Neural cell (in vitro differentiated cells): ENCODE results near the gene ALX4. TPM values are rescaled to one million over a fixed set of nuclear protein-coding genes. Genes with fewer than 3 reads are reported as not detected.

ENCODE experiments used
- H2AFZ ChIP-seq: fragments of 200-600, 300-800 bp; sonication (generic), shearing (Covaris generic); 2 replicates; pipeline ENCODE4 v1.6.0; 2014; ENCODE audit warnings: low read depth, mild to moderate bottlenecking, antibody characterized with exemption, low read length, moderate library complexity
- H3F3A ChIP-seq: fragments of 200-600 bp; shearing (Covaris generic); 2 replicates; pipeline ENCODE4 v1.6.1; 2016; ENCODE audit warnings: mild to moderate bottlenecking, moderate library complexity, mixed read lengths, antibody characterized with exemption, low read length; ENCODE audit not compliant: insufficient read depth, poor library complexity, severe bottlenecking
- H3K27ac ChIP-seq: fragments of 200-600, 300-800 bp; sonication (generic), shearing (Covaris generic); 2 replicates; pipeline ENCODE4 v1.5.1; 2014; ENCODE audit warnings: mild to moderate bottlenecking, low read length, moderate library complexity
- H3K27me3 ChIP-seq: fragments of 300-800, 200-600 bp; sonication (generic), shearing (Covaris generic); 2 replicates; pipeline ENCODE4 v1.6.0; 2014; ENCODE audit warnings: mild to moderate bottlenecking, low read depth, low read length, moderate library complexity; ENCODE audit not compliant: insufficient read depth
- H3K36me3 ChIP-seq: fragments of 300-800, 200-600 bp; sonication (generic), shearing (Covaris generic); 2 replicates; pipeline ENCODE4 v1.5.1; 2014; ENCODE audit warnings: mild to moderate bottlenecking, antibody characterized with exemption, low read length, moderate library complexity; ENCODE audit not compliant: insufficient read depth
- H3K4me2 ChIP-seq: fragments of 300-800, 200-600 bp; sonication (generic), shearing (Covaris generic); 2 replicates; pipeline ENCODE4 v1.6.0; 2014; ENCODE audit warnings: mild to moderate bottlenecking, low read length
- H3K4me3 ChIP-seq: fragments of 300-800, 200-600 bp; sonication (generic), shearing (Covaris generic); 2 replicates; pipeline ENCODE4 v1.5.1; 2014; ENCODE audit warnings: mild to moderate bottlenecking, low read length, moderate library complexity
- H3K79me2 ChIP-seq: fragments of 200-600 bp; shearing (Covaris generic); replicated peaks from 2 replicates; pipeline ENCODE4 v1.6.0; 2014; ENCODE audit warnings: mild to moderate bottlenecking, low read length, moderate library complexity; ENCODE audit not compliant: insufficient read depth
- H3K9ac ChIP-seq: fragments of 300-800, 200-600 bp; sonication (generic), shearing (Covaris generic); 2 replicates; pipeline ENCODE4 v1.6.1; 2016; ENCODE audit warnings: mild to moderate bottlenecking, low read length, mixed read lengths
- H3K9me2 ChIP-seq: fragments of 200-600 bp; shearing (Covaris generic); 2 replicates; pipeline ENCODE4 v1.6.1; 2016; ENCODE audit warnings: mild to moderate bottlenecking, low read length, mixed read lengths; ENCODE audit not compliant: insufficient read depth
- H3K9me3 ChIP-seq: fragments of 200-600, 300-800 bp; sonication (generic), shearing (Covaris generic); 2 replicates; pipeline ENCODE4 v1.6.1; 2016; ENCODE audit warnings: mild to moderate bottlenecking, mixed run types, low read length, moderate library complexity, mixed read lengths
- H4K20me1 ChIP-seq: fragments of 200-600 bp; shearing (Covaris generic); 2 replicates; pipeline ENCODE4 v1.6.1; 2016; ENCODE audit warnings: mild to moderate bottlenecking, mixed run types; ENCODE audit not compliant: insufficient read depth
- EP300 ChIP-seq: fragments of 450-650 bp; conservative IDR thresholded peaks from 2 replicates; pipeline ENCODE4 v1.6.1; 2014; ENCODE audit warnings: antibody characterized with exemption, mild to moderate bottlenecking, moderate library complexity; ENCODE audit not compliant: poor library complexity, severe bottlenecking
- EZH2 ChIP-seq: fragments of 200-600, 300-800 bp; shearing (Covaris generic), sonication (generic); IDR thresholded peaks from 2 replicates; pipeline ENCODE4 v1.6.1; 2014; ENCODE audit warnings: antibody characterized with exemption, low read length, borderline replicate concordance, mild to moderate bottlenecking; ENCODE audit not compliant: insufficient read depth, poor library complexity, severe bottlenecking
- MXI1 ChIP-seq: fragments of 450-650 bp; conservative IDR thresholded peaks from 2 replicates; pipeline ENCODE4 v1.6.1; 2014; ENCODE audit warnings: antibody characterized with exemption, mild to moderate bottlenecking; ENCODE audit not compliant: poor library complexity, severe bottlenecking
- POLR2AphosphoS5 ChIP-seq: IDR thresholded peaks from 2 replicates; pipeline ENCODE4 v1.6.1; 2012
- RAD21 ChIP-seq: fragments of 450-650 bp; conservative IDR thresholded peaks from 2 replicates; pipeline ENCODE4 v1.6.1; 2014; ENCODE audit warnings: antibody characterized with exemption, mild to moderate bottlenecking, moderate library complexity
- SMC3 ChIP-seq: fragments of 450-650 bp; conservative IDR thresholded peaks from 2 replicates; pipeline ENCODE4 v1.6.1; 2014; ENCODE audit warnings: antibody characterized with exemption, mild to moderate bottlenecking, moderate library complexity; ENCODE audit not compliant: poor library complexity
- TAF1 ChIP-seq: IDR thresholded peaks from 2 replicates; pipeline ENCODE4 v1.6.1; 2012; ENCODE audit warnings: low read depth
- polyA plus RNA-seq: library from polyadenylated mRNA; depleted of rRNA; stranded (reverse); fragments of >200 nt; gene quantifications from 2 replicates; pipeline ENCODE4 v1.2.3, GENCODE V29; 2014
- TF ChIP-seq, protein P1 (sequence below): IDR thresholded peaks from 2 replicates; pipeline ENCODE4 v1.6.1; 2012; ENCODE audit warnings: borderline replicate concordance
- TF ChIP-seq, protein P2 (sequence below): fragments of 450-650 bp; IDR thresholded peaks from 2 replicates; pipeline ENCODE4 v1.5.1; 2014; ENCODE audit warnings: antibody characterized with exemption, mild to moderate bottlenecking, moderate library complexity; ENCODE audit not compliant: poor library complexity, severe bottlenecking

ALX4 gene
- polyA plus RNA-seq, 1 donor from 2014 or later: not detected

DNA sequence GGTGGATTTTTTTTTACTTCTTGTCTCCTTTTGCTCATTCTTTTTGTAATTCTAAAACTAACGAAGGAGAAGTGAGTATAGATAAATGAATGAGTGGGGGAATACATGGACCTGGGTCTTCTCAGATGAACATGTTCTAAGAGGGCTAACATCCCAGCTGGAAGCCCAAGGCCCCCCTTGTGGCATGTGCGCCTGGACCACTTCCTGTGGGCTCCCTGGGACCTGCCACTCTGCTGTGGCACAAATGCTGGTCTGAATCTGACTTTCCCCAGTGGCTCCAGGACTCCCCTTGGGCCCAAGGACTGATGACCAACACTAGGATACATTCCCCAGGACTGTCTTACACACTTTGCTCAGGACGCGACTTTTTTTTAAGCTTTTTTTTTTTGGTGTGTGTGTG is 32.7 kb upstream of the ALX4 start:
- H3K27me3 ChIP-seq: peaks cover 16% of the 10 kb centered on the region
- TF ChIP-seq, protein P1, sequence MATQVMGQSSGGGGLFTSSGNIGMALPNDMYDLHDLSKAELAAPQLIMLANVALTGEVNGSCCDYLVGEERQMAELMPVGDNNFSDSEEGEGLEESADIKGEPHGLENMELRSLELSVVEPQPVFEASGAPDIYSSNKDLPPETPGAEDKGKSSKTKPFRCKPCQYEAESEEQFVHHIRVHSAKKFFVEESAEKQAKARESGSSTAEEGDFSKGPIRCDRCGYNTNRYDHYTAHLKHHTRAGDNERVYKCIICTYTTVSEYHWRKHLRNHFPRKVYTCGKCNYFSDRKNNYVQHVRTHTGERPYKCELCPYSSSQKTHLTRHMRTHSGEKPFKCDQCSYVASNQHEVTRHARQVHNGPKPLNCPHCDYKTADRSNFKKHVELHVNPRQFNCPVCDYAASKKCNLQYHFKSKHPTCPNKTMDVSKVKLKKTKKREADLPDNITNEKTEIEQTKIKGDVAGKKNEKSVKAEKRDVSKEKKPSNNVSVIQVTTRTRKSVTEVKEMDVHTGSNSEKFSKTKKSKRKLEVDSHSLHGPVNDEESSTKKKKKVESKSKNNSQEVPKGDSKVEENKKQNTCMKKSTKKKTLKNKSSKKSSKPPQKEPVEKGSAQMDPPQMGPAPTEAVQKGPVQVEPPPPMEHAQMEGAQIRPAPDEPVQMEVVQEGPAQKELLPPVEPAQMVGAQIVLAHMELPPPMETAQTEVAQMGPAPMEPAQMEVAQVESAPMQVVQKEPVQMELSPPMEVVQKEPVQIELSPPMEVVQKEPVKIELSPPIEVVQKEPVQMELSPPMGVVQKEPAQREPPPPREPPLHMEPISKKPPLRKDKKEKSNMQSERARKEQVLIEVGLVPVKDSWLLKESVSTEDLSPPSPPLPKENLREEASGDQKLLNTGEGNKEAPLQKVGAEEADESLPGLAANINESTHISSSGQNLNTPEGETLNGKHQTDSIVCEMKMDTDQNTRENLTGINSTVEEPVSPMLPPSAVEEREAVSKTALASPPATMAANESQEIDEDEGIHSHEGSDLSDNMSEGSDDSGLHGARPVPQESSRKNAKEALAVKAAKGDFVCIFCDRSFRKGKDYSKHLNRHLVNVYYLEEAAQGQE: no peak
- TF ChIP-seq EZH2: no peak
- no peak for TF ChIP-seq POLR2AphosphoS5
- no peak for TF ChIP-seq SMC3
- no peak for TF ChIP-seq EP300
- TF ChIP-seq, protein P2, sequence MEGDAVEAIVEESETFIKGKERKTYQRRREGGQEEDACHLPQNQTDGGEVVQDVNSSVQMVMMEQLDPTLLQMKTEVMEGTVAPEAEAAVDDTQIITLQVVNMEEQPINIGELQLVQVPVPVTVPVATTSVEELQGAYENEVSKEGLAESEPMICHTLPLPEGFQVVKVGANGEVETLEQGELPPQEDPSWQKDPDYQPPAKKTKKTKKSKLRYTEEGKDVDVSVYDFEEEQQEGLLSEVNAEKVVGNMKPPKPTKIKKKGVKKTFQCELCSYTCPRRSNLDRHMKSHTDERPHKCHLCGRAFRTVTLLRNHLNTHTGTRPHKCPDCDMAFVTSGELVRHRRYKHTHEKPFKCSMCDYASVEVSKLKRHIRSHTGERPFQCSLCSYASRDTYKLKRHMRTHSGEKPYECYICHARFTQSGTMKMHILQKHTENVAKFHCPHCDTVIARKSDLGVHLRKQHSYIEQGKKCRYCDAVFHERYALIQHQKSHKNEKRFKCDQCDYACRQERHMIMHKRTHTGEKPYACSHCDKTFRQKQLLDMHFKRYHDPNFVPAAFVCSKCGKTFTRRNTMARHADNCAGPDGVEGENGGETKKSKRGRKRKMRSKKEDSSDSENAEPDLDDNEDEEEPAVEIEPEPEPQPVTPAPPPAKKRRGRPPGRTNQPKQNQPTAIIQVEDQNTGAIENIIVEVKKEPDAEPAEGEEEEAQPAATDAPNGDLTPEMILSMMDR: no peak
- no peak for TF ChIP-seq MXI1
- TF ChIP-seq RAD21: no peak
- TF ChIP-seq TAF1: no peak
- H3K27ac ChIP-seq: no peak overlapping the region
- no peaks in the 10 kb centered on the region for H4K20me1 ChIP-seq
- no peak overlapping the region for H3K4me3 ChIP-seq
- no peak overlapping the region for H2AFZ ChIP-seq
- no peaks in the 10 kb centered on the region for H3K36me3 ChIP-seq
- no peaks in the 10 kb centered on the region for H3K79me2 ChIP-seq
- H3K9ac ChIP-seq: no peak overlapping the region
- H3F3A ChIP-seq: no peaks in the 10 kb centered on the region
- no peaks in the 10 kb centered on the region for H3K9me2 ChIP-seq
- H3K9me3 ChIP-seq: no peaks in the 10 kb centered on the region
- H3K4me2 ChIP-seq: no peak overlapping the region

DNA sequence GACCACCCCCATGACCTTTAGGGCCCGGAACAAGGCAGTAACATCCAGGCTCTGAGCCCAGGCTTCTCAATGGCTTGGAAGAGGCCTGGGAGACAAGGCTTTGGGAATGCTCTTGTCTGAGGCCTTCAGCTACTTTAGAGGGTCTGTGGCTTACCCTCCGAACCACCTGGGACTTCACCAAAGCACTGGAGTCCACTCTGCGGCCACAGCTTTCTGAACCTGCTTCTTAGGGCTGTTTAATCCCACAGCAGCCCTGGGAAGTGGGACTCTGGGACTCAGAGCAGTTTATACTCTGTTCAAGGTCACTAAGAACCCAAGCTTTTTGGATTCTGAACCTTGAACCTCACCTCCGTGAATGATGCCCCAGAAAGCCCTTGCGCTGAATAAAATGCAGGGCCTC is 30.7 kb upstream of the ALX4 start:
- no peak overlapping the region for H3K4me3 ChIP-seq
- TF ChIP-seq EP300 (no peak), EZH2 (no peak), POLR2AphosphoS5 (no peak), RAD21 (no peak), MXI1 (no peak), SMC3 (no peak), TAF1 (no peak)
- TF ChIP-seq, protein P1: no peak
- TF ChIP-seq, protein P2: no peak
- no peaks in the 10 kb centered on the region for H3K79me2 ChIP-seq
- no peak overlapping the region for H3K4me2 ChIP-seq
- no peak overlapping the region for H3K27ac ChIP-seq
- no peaks in the 10 kb centered on the region for H4K20me1 ChIP-seq
- no peaks in the 10 kb centered on the region for H3K9me2 ChIP-seq
- peaks cover 35% of the 10 kb centered on the region for H3K27me3 ChIP-seq
- H3K9me3 ChIP-seq: no peaks in the 10 kb centered on the region
- no peaks in the 10 kb centered on the region for H3K36me3 ChIP-seq
- no peak overlapping the region for H3K9ac ChIP-seq
- H3F3A ChIP-seq: no peaks in the 10 kb centered on the region
- no peak overlapping the region for H2AFZ ChIP-seq
